K562 (cell line): ENCODE measurements around the gene LRP2. TPM values are rescaled to one million over a fixed set of nuclear protein-coding genes. Genes with fewer than 3 reads are reported as not detected.

Source experiments
- ATAC-seq: fragments of 200-7000 bp; cut with Tn5 transposase; 3 replicates; pipeline ENCODE4 v1.9.1; 2020; ENCODE audit warnings: moderate library complexity
- BruUV-seq: library from RNA; stranded (reverse); fragments of 400-500 nt; replicated peaks from 2 replicates; lab custom pipeline; 2021; lab: Mats Ljungman, UMichigan
- CTCF ChIA-PET: fragments of 300-600 bp; formaldehyde crosslinking; extraction: SDS; loops from one replicate; lab custom pipeline; 2021; ENCODE audit warnings: low intra/inter-chr PET ratio; lab: Yijun Ruan, JAX
- POLR2A ChIA-PET: fragments of 300-600, 350-650 bp; sonication (Branson Sonifier 250); formaldehyde crosslinking; extraction: SDS; loops from one replicate; lab custom pipeline; 2021; ENCODE audit warnings: antibody characterized with exemption, inconsistent platforms; lab: Yijun Ruan, JAX
- DNase-seq, 4 experiments: peaks; one replicate each; pipeline versions ENCODE4 v3.0.0 to v3.0.0-alpha.2; 2011 to 2018; ENCODE audit warnings: low spot score in 3 of 4, mixed read lengths in 3 of 4; ENCODE audit errors: extremely low read depth in 1 of 4
- FAIRE-seq: peaks from 2 replicates; lab custom pipeline; 2011; peaks lifted over from hg19 to GRCh38; lab: Jason Lieb, UNC
- H2AFZ ChIP-seq: 2 replicates; pipeline ENCODE4 v1.6.0; 2011; ENCODE audit warnings: low read depth, low read length, control low read depth, inconsistent platforms
- H3K27ac ChIP-seq: fragments of 200-600 bp; 3 replicates; pipeline ENCODE4 v1.8.0; 2011; ENCODE audit warnings: low read depth, mild to moderate bottlenecking, control low read depth, inconsistent platforms, low read length, moderate library complexity, mixed read lengths; ENCODE audit errors: extremely low read depth
- H3K27me3 ChIP-seq, 2 experiments: fragments of 300-600 bp in 1 of 2; 2 replicates in 1 of 2; 3 replicates in 1 of 2; pipeline versions ENCODE4 v1.6.0 to v1.8.0; 2011; ENCODE audit warnings: inconsistent platforms in 2 of 2, low read length in 2 of 2, mild to moderate bottlenecking in 1 of 2, mixed read lengths in 1 of 2, moderate library complexity in 1 of 2; ENCODE audit not compliant: control insufficient read depth in 2 of 2, insufficient read depth in 2 of 2
- H3K36me3 ChIP-seq: fragments of 300-600 bp; 3 replicates; pipeline ENCODE4 v1.8.0; 2011; ENCODE audit warnings: mild to moderate bottlenecking, low read length, inconsistent platforms; ENCODE audit not compliant: control insufficient read depth, insufficient read depth
- H3K4me1 ChIP-seq, 2 experiments: fragments of 200-600 bp in 1 of 2; replicated peaks in 1 of 2; 2 replicates in 1 of 2; 3 replicates in 1 of 2; pipeline versions ENCODE4 v1.5.1 to v1.8.0; 2011; ENCODE audit warnings: inconsistent platforms in 2 of 2, low read length in 2 of 2, mild to moderate bottlenecking in 1 of 2, mixed read lengths in 1 of 2, moderate library complexity in 1 of 2; ENCODE audit not compliant: control insufficient read depth in 2 of 2, insufficient read depth in 2 of 2
- H3K4me2 ChIP-seq: 2 replicates; pipeline ENCODE4 v1.6.1; 2011; ENCODE audit warnings: low read length, control low read depth, inconsistent platforms, mixed read lengths; ENCODE audit not compliant: insufficient read depth
- H3K4me3 ChIP-seq: fragments of 200-600 bp; sonication (generic), shearing (Covaris generic); 2 replicates; pipeline ENCODE4 v1.5.1; 2016; ENCODE audit warnings: control low read depth, inconsistent platforms
- H3K79me2 ChIP-seq: fragments of 200-600 bp; 3 replicates; pipeline ENCODE4 v1.8.0; 2011; ENCODE audit warnings: low read length, inconsistent platforms; ENCODE audit not compliant: control insufficient read depth, insufficient read depth
- H3K9ac ChIP-seq, 2 experiments: 2 replicates each; pipeline versions ENCODE4 v1.6.0 to v1.6.1; 2011; ENCODE audit warnings: low read depth in 2 of 2, low read length in 2 of 2, control low read depth in 1 of 2, inconsistent platforms in 1 of 2, mild to moderate bottlenecking in 1 of 2, mixed read lengths in 1 of 2; ENCODE audit not compliant: insufficient read depth in 1 of 2
- H3K9me1 ChIP-seq: one replicate; pipeline ENCODE4 v1.6.0; 2011; ENCODE audit warnings: inconsistent platforms, mild to moderate bottlenecking, low read length, moderate library complexity; ENCODE audit not compliant: control insufficient read depth, insufficient read depth
- H3K9me3 ChIP-seq: replicated peaks from 2 replicates; pipeline ENCODE4 v1.5.1; 2011; ENCODE audit warnings: low read depth, low read length, inconsistent platforms; ENCODE audit not compliant: control insufficient read depth, insufficient read depth
- H4K20me1 ChIP-seq: replicated peaks from 2 replicates; pipeline ENCODE4 v1.6.1; 2011; ENCODE audit warnings: low read length, inconsistent platforms, mixed read lengths; ENCODE audit not compliant: control insufficient read depth, insufficient read depth
- CBX3 ChIP-seq, 2 experiments: IDR thresholded peaks; 1 replicate in 1 of 2; 2 replicates in 1 of 2; pipeline ENCODE4 v1.6.1; 2012; ENCODE audit warnings: inconsistent platforms in 2 of 2, low read length in 2 of 2, borderline replicate concordance in 1 of 2, control low read depth in 1 of 2
- CCNT2 ChIP-seq: IDR thresholded peaks from 2 replicates; pipeline ENCODE4 v1.6.1; 2011; ENCODE audit warnings: borderline replicate concordance, low read depth, mild to moderate bottlenecking, moderate library complexity, mixed read lengths, low read length; ENCODE audit not compliant: insufficient read length; ENCODE audit errors: extremely low read depth
- CHCHD3 ChIP-seq: fragments of 250-450 bp; sonication (Bioruptor Pico); IDR thresholded peaks from 2 replicates; pipeline ENCODE4 v2.1.2; 2022; ENCODE audit warnings: mild to moderate bottlenecking
- FUS ChIP-seq: fragments of 200-400 bp; formaldehyde crosslinking; optimal IDR thresholded peaks from 2 replicates; pipeline ENCODE3; 2017; ENCODE audit warnings: low read depth, low read length
- IRF2 ChIP-seq: sonication (generic); formaldehyde crosslinking; IDR thresholded peaks from 2 replicates; pipeline ENCODE4 v1.8.1; 2022; ENCODE audit warnings: mild to moderate bottlenecking, missing genetic modification reagents
- POLR2A ChIP-seq: fragments of 450-650 bp; conservative IDR thresholded peaks from 2 replicates; pipeline ENCODE4 v1.6.1; 2016
- RHOXF2B ChIP-seq: fragments of 250-450 bp; sonication (Bioruptor Pico); conservative IDR thresholded peaks from 2 replicates; pipeline ENCODE4 v1.5.1; 2021
- SMARCC2 ChIP-seq: fragments of 450-650 bp; IDR thresholded peaks from 2 replicates; pipeline ENCODE4 v1.6.1; 2017; ENCODE audit warnings: antibody characterized with exemption, moderate library complexity, mild to moderate bottlenecking, low read depth
- STAT5B ChIP-seq: fragments of 250-450 bp; sonication (Bioruptor Pico); IDR thresholded peaks from 2 replicates; pipeline ENCODE4 v1.8.0; 2021; ENCODE audit warnings: mild to moderate bottlenecking, inconsistent platforms
- ZFX ChIP-seq: sonication (generic); formaldehyde crosslinking; IDR thresholded peaks from 2 replicates; pipeline ENCODE4 v1.8.0; 2022; ENCODE audit warnings: mild to moderate bottlenecking, missing genetic modification reagents, moderate library complexity
- ZNF239 ChIP-seq: fragments of 250-450 bp; sonication (Bioruptor Pico); IDR thresholded peaks from 2 replicates; pipeline ENCODE4 v1.4.0; 2020; ENCODE audit warnings: mild to moderate bottlenecking
- ZNF318 ChIP-seq, 2 experiments: fragments of 450-650 bp; IDR thresholded peaks; 2 replicates each; pipeline ENCODE4 v1.6.1; 2016; ENCODE audit warnings: mild to moderate bottlenecking in 2 of 2, borderline replicate concordance in 1 of 2, low read depth in 1 of 2, moderate library complexity in 1 of 2
- ZNF668 ChIP-seq: fragments of 250-450 bp; sonication (Bioruptor Pico); IDR thresholded peaks from 2 replicates; pipeline ENCODE4 v1.8.0; 2022; ENCODE audit warnings: mild to moderate bottlenecking, inconsistent platforms
- ZNF696 ChIP-seq: fragments of 250-450 bp; sonication (Bioruptor Pico); conservative IDR thresholded peaks from 2 replicates; pipeline ENCODE4 v1.4.0; 2020; ENCODE audit warnings: mild to moderate bottlenecking, moderate library complexity
- WGBS: fragments of 100-300 bp; shearing (Covaris generic); methylation state at CpG from one replicate; pipeline ENCODE4 v1.1.6; 2016; ENCODE audit warnings: low coverage, mixed read lengths; ENCODE audit not compliant: insufficient coverage; ENCODE audit errors: missing lambda C conversion rate; 5-methylcytosine and 5-hydroxymethylcytosine counted together
- in situ Hi-C: fragments of 300-500 bp; cut with MboI; formaldehyde crosslinking; loops from 4 replicates; pipeline ENCODE4 v1.15.0; 2018; ENCODE audit warnings: inconsistent platforms, mixed read lengths
- intact Hi-C: fragments of 100-400 bp; cut with micrococcal nuclease; formaldehyde crosslinking; loops from 2 replicates; pipeline ENCODE4 v1.14.2; 2022
- polyA plus RNA-seq, 8 experiments: library from polyadenylated mRNA; depleted of rRNA in 4 of 8; stranded (reverse) in 5 of 8; unstranded in 3 of 8; fragments of >200 nt; fragmentation: Nextera tagmentation in 2 of 8; fragmentation: Illumina TruSeq in 1 of 8; extraction: Ambion mirVana in 2 of 8; extraction: Trizol in 1 of 8; gene quantifications; 2 replicates each; pipeline versions ENCODE4 v1.2.1 to v1.2.3, GENCODE V29; 2011 to 2014; ENCODE audit warnings: inconsistent platforms in 1 of 8, missing spikeins in 1 of 8
- total RNA-seq, 7 experiments: library from RNA; depleted of rRNA in 6 of 7; stranded (reverse); fragments of >200 nt in 6 of 7; fragmentation: Illumina TruSeq in 2 of 7; extraction: Trizol in 2 of 7; gene quantifications; 2 replicates each; pipeline versions ENCODE4 v1.2.1 to v1.2.3, GENCODE V29; 2011 to 2021; ENCODE audit warnings: low replicate concordance in 1 of 7
- TF ChIP-seq, protein P1 (sequence below), 2 experiments: fragments of 250-450 bp in 1 of 2; fragments of 450-650 bp in 1 of 2; sonication (Bioruptor Pico) in 1 of 2; IDR thresholded peaks; 2 replicates each; pipeline versions ENCODE4 v1.6.1 to v1.8.0; 2016 to 2021; ENCODE audit warnings: mild to moderate bottlenecking in 2 of 2, moderate library complexity in 2 of 2, missing compliant biosample characterization in 1 of 2, missing genetic modification characterization in 1 of 2

Gene LRP2
- total and polyA plus RNA-seq, 9 of the 15 experiments (the other 6 are each of a cell fraction or from before 2014, with no cell fraction given): 0.04 to 0.18 (median 0.11) TPM; not detected in 1

DNA sequence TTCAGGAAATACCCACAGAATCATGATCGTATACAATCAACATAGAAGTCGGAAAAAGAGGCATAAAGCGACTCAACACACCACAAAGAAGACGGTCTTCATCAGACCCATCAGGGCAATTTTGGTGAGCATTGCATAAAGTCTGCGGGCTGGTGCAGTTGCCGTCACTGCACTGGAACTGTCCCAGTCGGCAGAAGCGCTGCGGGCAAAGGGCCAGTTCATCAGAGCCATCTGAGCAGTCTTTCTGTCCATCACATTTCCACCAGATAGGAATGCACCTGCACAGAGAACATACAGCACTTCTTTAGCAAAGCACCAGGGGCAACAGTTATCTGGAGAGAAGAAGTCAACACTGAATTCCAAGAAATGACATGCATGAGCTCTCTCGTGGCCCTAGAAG, 187.2 kb downstream of the LRP2 start:
- no peak overlapping the region for H3K9ac ChIP-seq
- no peak overlapping the region for H3K4me2 ChIP-seq
- POLR2A ChIA-PET: no interaction called here
- intact Hi-C loops: no loop called here
- FAIRE-seq (peak; percentile 48), DNase-seq (no peak), ATAC-seq (no peak; the same call in 2 of the 3 replicates)
- CTCF ChIA-PET: no interaction called here
- H3K9me1 ChIP-seq: no peaks in the 10 kb centered on the region
- no TSS peak for BruUV-seq
- H3K9me3 ChIP-seq: no peaks in the 10 kb centered on the region
- H3K79me2 ChIP-seq: no peaks in the 10 kb centered on the region
- no peaks in the 10 kb centered on the region for H3K36me3 ChIP-seq
- H3K27me3 ChIP-seq: peaks cover 17 to 33% of the 10 kb centered on the region in 2 experiments
- in situ Hi-C loops: no loop called here
- no peaks in the 10 kb centered on the region for H4K20me1 ChIP-seq
- 4% methylated on average over 10 of the region's 10 CpGs for WGBS
- no peaks in the 10 kb centered on the region; a peak in 1 of 5 replicates for H3K4me1 ChIP-seq
- no peak overlapping the region for H3K27ac ChIP-seq
- H3K4me3 ChIP-seq: no peak overlapping the region
- no peak overlapping the region for H2AFZ ChIP-seq
- TF ChIP-seq STAT5B (CRISPR knock-in tag): no peak
- TF ChIP-seq, protein P1, sequence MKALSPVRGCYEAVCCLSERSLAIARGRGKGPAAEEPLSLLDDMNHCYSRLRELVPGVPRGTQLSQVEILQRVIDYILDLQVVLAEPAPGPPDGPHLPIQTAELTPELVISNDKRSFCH (CRISPR knock-in tag; IDR thresholded peaks at IDR 0.05): no peak
- TF ChIP-seq, protein P1 (tag; IDR thresholded peaks at IDR 0.05): no peak
- TF ChIP-seq ZNF239: no peak
- no peak for TF ChIP-seq POLR2A
- TF ChIP-seq CBX3 (IDR thresholded peaks at IDR 0.05; ENCODE audit: borderline replicate concordance in 1 of 2, low read length in 2 of 2): no peak
- no peak for TF ChIP-seq FUS
- TF ChIP-seq ZNF696: no peak
- TF ChIP-seq SMARCC2: no peak
- TF ChIP-seq ZNF668: no peak
- TF ChIP-seq ZNF318 (IDR thresholded peaks at IDR 0.05; ENCODE audit: borderline replicate concordance in 1 of 2, low read depth in 1 of 2): no peak
- no peak for TF ChIP-seq CCNT2
- no peak for TF ChIP-seq RHOXF2B (CRISPR knock-in tag)
- no peak for TF ChIP-seq ZFX (CRISPR knock-in tag)
- no peak for TF ChIP-seq CHCHD3 (CRISPR knock-in tag)
- TF ChIP-seq IRF2 (CRISPR knock-in tag): no peak
